Measurements from ENCODE around the gene LPCAT4.

DNA sequence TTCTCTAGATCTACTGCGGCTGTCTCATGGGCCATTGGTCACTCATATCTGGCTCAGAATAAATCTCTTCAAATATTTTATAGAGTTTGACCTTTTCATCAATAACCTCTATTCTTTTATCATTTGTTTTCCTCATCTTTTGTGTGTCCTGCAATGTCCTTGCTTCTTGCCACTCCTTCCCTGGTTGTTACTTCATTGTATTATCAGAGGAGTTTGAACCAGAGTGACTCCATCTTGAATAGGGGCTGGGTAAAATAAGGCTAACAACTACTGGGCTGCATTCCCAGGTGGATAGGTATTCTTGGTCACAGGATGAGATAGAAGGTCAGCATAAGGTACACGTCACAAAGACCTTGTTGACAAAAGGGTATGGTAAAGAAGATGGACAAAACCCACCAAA is 9.9 kb upstream of the LPCAT4 start:
- TF ChIP-seq, protein P1, sequence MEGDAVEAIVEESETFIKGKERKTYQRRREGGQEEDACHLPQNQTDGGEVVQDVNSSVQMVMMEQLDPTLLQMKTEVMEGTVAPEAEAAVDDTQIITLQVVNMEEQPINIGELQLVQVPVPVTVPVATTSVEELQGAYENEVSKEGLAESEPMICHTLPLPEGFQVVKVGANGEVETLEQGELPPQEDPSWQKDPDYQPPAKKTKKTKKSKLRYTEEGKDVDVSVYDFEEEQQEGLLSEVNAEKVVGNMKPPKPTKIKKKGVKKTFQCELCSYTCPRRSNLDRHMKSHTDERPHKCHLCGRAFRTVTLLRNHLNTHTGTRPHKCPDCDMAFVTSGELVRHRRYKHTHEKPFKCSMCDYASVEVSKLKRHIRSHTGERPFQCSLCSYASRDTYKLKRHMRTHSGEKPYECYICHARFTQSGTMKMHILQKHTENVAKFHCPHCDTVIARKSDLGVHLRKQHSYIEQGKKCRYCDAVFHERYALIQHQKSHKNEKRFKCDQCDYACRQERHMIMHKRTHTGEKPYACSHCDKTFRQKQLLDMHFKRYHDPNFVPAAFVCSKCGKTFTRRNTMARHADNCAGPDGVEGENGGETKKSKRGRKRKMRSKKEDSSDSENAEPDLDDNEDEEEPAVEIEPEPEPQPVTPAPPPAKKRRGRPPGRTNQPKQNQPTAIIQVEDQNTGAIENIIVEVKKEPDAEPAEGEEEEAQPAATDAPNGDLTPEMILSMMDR (IDR thresholded peaks at IDR 0.05), result no peak
- TF ChIP-seq POLR2A (IDR thresholded peaks at IDR 0.05), result no peak
